Astrocyte of the cerebellum (primary cell): ENCODE measurements around the gene GCSAM.

Experiments
- DNase-seq: peaks from one replicate; pipeline ENCODE4 v3.0.0-alpha.2; 2011; ENCODE audit warnings: low read depth
- H3K4me3 ChIP-seq: 2 replicates; pipeline ENCODE4 v1.5.1; 2011; ENCODE audit warnings: mild to moderate bottlenecking, low read depth, low read length, moderate library complexity
- CTCF ChIP-seq: IDR thresholded peaks from 2 replicates; pipeline ENCODE4 v1.5.1; 2012; ENCODE audit warnings: low read length, low read depth, moderate library complexity, mild to moderate bottlenecking; ENCODE audit errors: missing control alignments
- in situ Hi-C: cut with HindIII; loops from 2 replicates; pipeline ENCODE4 v1.10.0; 2017; ENCODE audit warnings: low sequenced_read_pairs

Gene GCSAM

GRCh38 chr3:112143689-112144088, 10.6 kb upstream of the GCSAM start:
- no peak overlapping the region for H3K4me3 ChIP-seq
- no peak for TF ChIP-seq CTCF
- DNase-seq, result no peak
- in situ Hi-C loops, result no loop called here

GRCh38 chr3:112143251-112143650, 10.2 kb upstream of the GCSAM start:
- DNase-seq, result no peak
- TF ChIP-seq CTCF, result no peak
- no peak overlapping the region for H3K4me3 ChIP-seq
- in situ Hi-C loops, result no loop called here

GRCh38 chr3:112141293-112141692, 8.2 kb upstream of the GCSAM start:
- in situ Hi-C loops, result no loop called here

GRCh38 chr3:112140584-112140983, 7.5 kb upstream of the GCSAM start:
- TF ChIP-seq CTCF, result no peak
- in situ Hi-C loops, result no loop called here
- H3K4me3 ChIP-seq, result no peak overlapping the region
- no peak for DNase-seq

More at GRCh38 chr3:112141293-112141692, 8.2 kb upstream of the GCSAM start:
- no peak for DNase-seq
- no peak overlapping the region for H3K4me3 ChIP-seq
- TF ChIP-seq CTCF, result no peak

- in situ Hi-C loops, result no loop called here
- no peak for DNase-seq
- H3K4me3 ChIP-seq, result no peak overlapping the region
- no peak for TF ChIP-seq CTCF
Observed at GRCh38 chr3:112138219-112138969, 5.3 kb upstream of the GCSAM start.

- DNase-seq, result no peak
- in situ Hi-C loops, result no loop called here
- TF ChIP-seq CTCF, result no peak
- no peak overlapping the region for H3K4me3 ChIP-seq
Observed at GRCh38 chr3:112137781-112138180, 4.7 kb upstream of the GCSAM start.
